Testis (tissue), 2 donors: ENCODE measurements around the gene ACKR1.

Experiments
- CTCF ChIP-seq, 3 experiments: fragments of 450-650 bp in 2 of 3; fragments of 200-600 bp in 1 of 3; sonication (generic) in 1 of 3; IDR thresholded peaks; one replicate each; pipeline ENCODE4 v1.5.1; 2016 to 2019; ENCODE audit warnings: antibody characterized with exemption in 3 of 3, mild to moderate bottlenecking in 2 of 3, moderate library complexity in 1 of 3
- POLR2A ChIP-seq: fragments of 450-650 bp; IDR thresholded peaks from one replicate; pipeline ENCODE4 v1.6.1; 2017; ENCODE audit warnings: antibody characterized with exemption, mild to moderate bottlenecking, moderate library complexity

GRCh38 chr1:159162516-159163265 lies 42.0 kb upstream of the ACKR1 start:
- TF ChIP-seq POLR2A (no peak), CTCF (IDR thresholded peaks at IDR 0.05) (no peak)
